SK-N-DZ (cell line): ENCODE results near the gene SPSB2.
A peak's percentile ranks its signal among the peaks of the same experiment; 100 is the strongest.
"Not testable (repeated sequence)": the region's sequence is repeated elsewhere in the genome, so short reads cannot be mapped to it uniquely, and the experiment has no call there.

Experiments
- DNase-seq: peaks from one replicate; pipeline ENCODE4 v3.0.0-alpha.2; 2015; ENCODE audit warnings: low spot score

SPSB2 gene

GRCh38 chr12:6902448-6902847 lies 29.3 kb upstream of the SPSB2 start:
- DNase-seq, result no peak

- DNase-seq, result no peak
Observed at GRCh38 chr12:6899837-6900519, 26.9 kb upstream of the SPSB2 start.

- no peak for DNase-seq
Observed at GRCh38 chr12:6899427-6899826, 26.3 kb upstream of the SPSB2 start.

- DNase-seq, result no peak
Observed at GRCh38 chr12:6896846-6897435, 23.8 kb upstream of the SPSB2 start.

- DNase-seq, result no peak
Observed at GRCh38 chr12:6894321-6894720, 21.2 kb upstream of the SPSB2 start.

- not testable (repeated sequence) for DNase-seq
Observed at GRCh38 chr12:6892683-6893082, 19.6 kb upstream of the SPSB2 start.

GRCh38 chr12:6891646-6892001 lies 18.5 kb upstream of the SPSB2 start:
- no peak for DNase-seq

GRCh38 chr12:6890789-6891645 lies 17.9 kb upstream of the SPSB2 start:
- DNase-seq, result peak; percentile 96

- not testable (repeated sequence) for DNase-seq
Observed at GRCh38 chr12:6889775-6890573, 16.9 kb upstream of the SPSB2 start.

GRCh38 chr12:6888794-6889193 lies 15.7 kb upstream of the SPSB2 start:
- DNase-seq, result not testable (repeated sequence)

GRCh38 chr12:6888360-6888759 lies 15.3 kb upstream of the SPSB2 start:
- DNase-seq, result no peak

GRCh38 chr12:6887460-6887859 lies 14.4 kb upstream of the SPSB2 start:
- DNase-seq, result no peak

GRCh38 chr12:6886206-6886999 lies 13.3 kb upstream of the SPSB2 start:
- DNase-seq, result not testable (repeated sequence)

- peak; percentile 80 for DNase-seq
Observed at GRCh38 chr12:6884539-6884938, 11.4 kb upstream of the SPSB2 start.

GRCh38 chr12:6883683-6884082 lies 10.6 kb upstream of the SPSB2 start:
- no peak for DNase-seq

GRCh38 chr12:6883252-6883651 lies 10.1 kb upstream of the SPSB2 start:
- no peak for DNase-seq

GRCh38 chr12:6879824-6880223 lies 6.7 kb upstream of the SPSB2 start:
- not testable (repeated sequence) for DNase-seq

- not testable (repeated sequence) for DNase-seq
Observed at GRCh38 chr12:6874015-6874368, 889 bp upstream of the SPSB2 start.

GRCh38 chr12:6872073-6873048 lies 742 bp downstream of the SPSB2 start:
- DNase-seq, result peak; percentile 85
